COLO829 (cell line): Measurements from ENCODE around the gene CACNA1D.

Experiments used
- DNase-seq: peaks from one replicate; pipeline ENCODE4 v3.0.0; 2012; ENCODE audit warnings: low spot score

The CACNA1D gene

GRCh38 chr3:53691349-53691748 lies 196.9 kb downstream of the CACNA1D start:
- no peak for DNase-seq

- no peak for DNase-seq
These were observed 197.5 kb downstream of the CACNA1D start for GRCh38 chr3:53691885-53692284.

DNA sequence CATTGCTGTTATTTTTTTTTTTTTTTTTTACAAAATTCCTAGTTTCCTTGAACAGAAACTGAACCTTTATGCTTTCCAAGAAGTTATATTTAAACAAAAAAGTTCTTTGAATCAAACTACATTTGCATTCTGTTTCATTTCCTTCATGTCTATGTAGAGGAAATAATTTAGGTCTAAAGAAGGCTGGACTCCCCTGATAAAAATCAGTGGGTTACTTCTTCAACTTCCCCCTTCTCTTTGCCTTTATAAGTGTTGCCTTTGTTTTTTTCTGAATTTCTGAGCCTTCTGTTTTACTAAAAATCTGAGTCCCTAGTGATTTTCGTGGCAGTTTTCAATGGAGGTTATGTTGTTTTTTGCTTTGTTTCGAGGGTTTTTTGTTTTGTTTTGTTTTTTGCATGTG lies 199.0 kb downstream of the CACNA1D start:
- DNase-seq, result no peak

- no peak for DNase-seq
These were observed 199.6 kb downstream of the CACNA1D start for GRCh38 chr3:53694046-53694445.

GRCh38 chr3:53694666-53695323 lies 200.4 kb downstream of the CACNA1D start:
- no peak for DNase-seq

DNA sequence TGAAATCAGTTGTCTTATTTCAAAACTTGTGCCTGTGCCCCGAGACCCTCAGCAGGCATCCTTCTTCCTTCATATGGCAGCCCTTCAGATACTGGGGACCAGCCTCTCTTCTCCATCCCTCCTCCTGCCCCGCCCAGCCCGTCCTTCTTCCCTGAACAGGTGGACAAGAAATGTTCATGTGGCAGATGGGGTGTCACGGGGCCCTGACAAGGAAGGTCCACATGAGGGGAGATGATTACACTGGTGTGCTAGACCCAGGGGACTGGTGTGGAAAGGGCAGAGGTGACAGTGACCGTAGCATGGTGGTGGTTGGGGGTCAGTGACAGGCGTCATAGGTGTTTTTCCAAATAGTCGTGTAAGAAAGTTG lies 200.9 kb downstream of the CACNA1D start:
- no peak for DNase-seq

- DNase-seq, result no peak
These were observed 202.2 kb downstream of the CACNA1D start for GRCh38 chr3:53696401-53697172.

DNA sequence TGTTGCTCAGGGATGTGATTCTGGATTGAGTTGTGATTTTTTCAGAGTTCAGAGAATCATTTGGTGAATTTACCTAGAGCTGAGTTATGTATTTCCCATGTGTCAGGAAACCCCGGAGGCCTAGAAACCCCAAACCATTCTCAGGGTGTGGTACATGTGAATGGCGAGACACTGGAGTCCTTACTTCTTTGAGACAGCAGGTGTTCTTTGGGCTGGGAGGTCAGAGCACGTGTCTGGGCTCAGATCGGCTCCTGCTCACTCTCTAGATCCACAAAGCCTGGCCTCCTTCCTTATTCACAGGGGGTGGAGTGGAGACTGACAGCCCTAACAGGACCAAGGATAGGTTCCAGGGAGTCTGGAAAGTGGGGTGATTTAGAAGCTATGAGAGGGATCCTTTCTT lies 206.0 kb downstream of the CACNA1D start:
- no peak for DNase-seq

DNA sequence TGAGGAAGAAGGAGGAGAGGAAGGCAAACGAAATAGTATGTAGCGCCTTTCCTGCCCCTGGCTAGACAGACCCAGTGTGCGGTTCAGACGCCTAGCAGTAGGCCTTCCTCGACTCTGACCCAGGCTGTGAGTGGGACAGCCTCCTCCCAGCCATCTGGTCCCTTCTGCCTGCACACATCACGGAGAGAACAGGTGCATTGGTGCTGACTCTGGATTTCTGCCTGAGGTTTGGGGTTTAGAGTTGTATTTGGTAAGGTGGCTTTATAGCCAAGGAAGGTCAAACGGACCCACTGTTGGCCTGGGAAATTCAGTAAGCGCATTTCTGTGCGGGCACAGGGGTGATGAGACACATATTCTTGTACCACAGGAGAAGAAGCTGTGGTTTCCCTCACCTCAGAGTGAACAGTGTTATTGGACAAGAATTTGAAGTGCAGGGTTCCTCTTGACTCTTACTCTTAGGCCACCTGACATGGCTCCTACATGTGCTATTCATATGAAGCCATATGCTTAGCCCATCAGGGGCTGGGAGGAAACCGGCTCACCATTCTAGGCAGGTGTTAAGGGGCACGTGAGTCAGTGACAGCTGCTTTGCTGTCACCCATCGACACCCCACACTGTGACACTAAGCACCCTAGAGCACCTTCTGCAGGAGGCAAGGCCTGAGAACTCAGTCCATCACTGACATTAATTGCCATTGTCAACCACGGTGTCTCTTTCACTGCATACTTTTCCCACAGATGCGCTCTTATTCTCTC lies 208.5 kb downstream of the CACNA1D start:
- DNase-seq, result no peak

- no peak for DNase-seq
These were observed 209.4 kb downstream of the CACNA1D start for GRCh38 chr3:53703630-53704362.

DNA sequence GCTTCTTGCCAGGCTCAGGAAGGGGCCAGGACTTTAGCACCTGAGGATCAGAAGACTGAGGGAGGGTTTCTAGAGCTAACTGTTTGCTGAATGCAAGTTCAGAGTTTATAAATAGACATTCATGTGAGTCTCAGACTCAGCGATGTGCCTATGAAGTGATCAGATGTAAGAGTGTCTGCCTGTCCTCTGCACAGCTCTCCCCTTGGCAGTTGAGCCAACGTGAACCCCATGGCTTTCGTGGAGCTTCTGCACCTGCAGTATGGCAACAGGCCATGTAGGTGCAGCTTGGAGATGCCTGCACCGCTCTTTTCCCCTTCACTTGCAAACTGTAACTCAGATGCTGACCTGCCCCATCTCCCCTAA lies 209.9 kb downstream of the CACNA1D start:
- no peak for DNase-seq

DNA sequence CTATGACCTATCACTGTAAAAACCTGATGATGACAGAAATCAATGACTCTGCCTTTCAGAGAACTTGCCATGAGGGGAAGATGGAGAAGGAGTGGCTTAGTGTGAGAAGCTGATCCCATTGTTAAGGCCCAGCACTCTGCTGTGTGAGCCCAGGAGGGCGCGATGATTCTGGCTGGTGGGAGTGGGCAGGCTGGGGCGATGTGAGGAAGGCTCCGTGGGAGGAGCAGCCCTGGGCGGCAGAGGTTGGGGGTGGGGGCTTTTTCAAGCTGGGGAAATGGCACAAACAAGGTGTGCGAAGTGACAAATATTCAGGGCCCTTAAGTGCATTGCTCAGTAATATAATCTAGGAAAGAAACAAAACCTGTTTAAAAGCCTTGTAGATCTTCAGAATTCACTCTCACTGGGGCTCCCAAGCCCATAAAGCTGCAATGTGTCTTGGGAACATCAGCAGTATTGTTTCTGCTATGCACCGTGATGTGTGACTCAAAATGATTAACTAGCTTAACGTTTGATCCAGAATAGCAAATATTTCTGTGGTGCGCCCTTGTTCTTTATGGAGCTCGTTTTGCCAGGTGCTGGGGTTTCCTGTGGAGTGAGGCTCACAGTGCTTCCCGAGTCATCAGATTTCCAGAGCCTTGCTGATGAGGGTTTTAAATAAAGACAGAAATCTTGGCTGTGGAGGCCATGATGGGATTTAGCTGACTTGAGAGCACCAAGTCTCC lies 210.8 kb downstream of the CACNA1D start:
- no peak for DNase-seq

DNA sequence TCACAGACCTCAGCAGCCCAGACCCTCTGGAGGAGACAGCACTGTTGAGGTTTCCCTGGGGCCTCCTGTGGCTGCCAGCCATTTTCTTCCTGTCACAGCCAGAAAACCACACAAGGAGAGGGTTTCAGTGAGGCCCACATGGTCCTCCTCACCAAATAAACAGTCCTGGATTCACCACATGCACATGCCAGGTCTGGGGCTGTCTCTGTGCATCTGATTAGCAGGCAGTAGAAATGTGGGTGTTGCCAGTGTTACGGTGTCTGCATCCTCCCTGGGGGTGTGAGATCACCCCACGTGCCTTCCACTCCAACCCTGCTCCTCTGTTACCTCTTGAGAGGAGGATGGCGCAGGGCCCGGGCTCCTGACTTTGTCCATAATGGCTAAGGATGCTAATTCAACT lies 211.4 kb downstream of the CACNA1D start:
- DNase-seq, result no peak

DNA sequence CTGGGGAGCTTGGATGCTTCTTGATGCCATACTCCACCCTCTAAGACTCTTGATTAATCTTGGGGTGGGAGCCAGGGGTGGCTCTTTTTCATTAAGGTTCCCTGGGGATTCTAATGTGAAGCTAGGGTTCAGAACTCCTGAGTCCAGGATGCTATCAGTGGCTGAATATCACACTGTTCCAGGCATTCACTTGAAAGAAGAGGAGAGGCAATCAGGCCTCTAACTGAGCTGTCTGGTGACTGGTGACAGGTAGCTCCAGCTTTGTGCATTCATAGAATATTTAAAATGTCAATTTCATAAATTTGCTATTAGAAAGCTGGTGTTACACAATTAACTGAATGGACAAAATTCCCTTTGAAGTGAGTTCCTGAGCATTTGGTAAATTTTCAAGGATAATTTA lies 212.8 kb downstream of the CACNA1D start:
- DNase-seq, result no peak

DNA sequence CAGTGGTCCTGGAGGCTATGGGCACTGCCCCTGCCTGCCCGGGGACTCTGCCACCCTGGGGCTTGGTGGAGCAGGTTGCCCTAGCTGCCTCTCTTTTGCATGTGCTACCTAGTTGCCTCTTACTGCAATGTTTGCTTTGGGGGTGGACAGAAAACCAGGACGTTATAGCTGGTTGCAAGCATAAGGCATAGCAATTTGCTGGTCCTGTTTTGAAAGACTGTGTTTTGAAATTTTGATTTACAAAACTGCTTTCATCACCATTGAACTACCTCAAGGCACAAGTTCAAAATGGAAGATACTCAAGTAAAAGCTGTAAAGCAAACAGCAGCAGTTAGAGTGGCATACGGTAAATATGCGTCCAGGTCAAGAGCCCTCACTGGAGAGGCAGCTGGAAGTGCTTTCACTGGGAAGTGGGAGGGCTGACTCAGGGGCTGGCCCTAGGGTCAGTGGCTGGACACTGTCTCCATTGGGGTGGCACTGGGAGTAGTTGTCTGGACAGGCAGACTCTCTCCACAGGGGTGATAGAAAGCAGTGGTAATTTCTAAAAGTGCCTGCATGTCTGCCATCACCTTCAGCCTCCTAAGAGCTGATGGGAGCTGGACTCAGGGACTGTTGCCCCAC lies 213.7 kb downstream of the CACNA1D start:
- no peak for DNase-seq

GRCh38 chr3:53709256-53709655 lies 214.8 kb downstream of the CACNA1D start:
- DNase-seq, result no peak

DNA sequence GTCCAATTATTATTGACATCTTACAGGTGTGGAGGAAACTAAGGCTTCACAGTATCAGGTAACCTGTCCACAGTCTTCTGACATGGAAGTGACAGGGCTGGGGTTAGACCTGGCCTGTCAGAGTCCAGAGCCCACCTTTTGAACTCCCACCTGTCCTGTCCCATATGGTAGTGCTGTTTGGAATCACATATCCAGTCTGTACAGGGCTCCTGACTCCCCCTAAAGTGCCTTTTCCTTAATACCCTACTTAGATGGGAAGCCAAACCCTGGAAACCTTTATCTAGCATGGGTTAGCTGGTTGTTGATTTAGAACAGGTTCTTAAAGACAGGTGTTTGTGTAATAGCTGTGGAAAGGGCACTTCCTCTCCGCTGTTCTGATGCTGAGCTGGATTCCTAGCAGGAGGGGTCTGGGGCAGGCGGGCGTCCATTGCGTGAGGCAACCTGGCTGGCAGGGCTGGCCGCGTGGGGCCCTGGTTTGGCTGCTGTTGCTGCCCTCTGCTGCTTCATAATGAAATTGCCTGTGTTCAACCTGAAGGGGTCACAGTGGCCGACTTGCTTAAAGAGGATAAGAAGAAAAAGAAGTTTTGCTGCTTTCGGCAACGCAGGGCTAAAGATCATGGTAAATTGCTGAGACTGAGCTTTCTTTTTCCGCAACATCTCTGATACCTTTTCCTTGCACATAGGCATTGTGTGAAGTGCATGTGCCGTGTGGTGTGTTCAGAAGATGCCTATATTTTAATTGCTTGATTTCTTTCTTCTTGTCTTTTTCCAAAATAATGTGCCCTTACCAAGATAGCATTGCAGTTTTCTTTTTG lies 215.7 kb downstream of the CACNA1D start:
- peak; percentile 63 for DNase-seq

- DNase-seq, result no peak
These were observed 217.0 kb downstream of the CACNA1D start for GRCh38 chr3:53711387-53711786.

DNA sequence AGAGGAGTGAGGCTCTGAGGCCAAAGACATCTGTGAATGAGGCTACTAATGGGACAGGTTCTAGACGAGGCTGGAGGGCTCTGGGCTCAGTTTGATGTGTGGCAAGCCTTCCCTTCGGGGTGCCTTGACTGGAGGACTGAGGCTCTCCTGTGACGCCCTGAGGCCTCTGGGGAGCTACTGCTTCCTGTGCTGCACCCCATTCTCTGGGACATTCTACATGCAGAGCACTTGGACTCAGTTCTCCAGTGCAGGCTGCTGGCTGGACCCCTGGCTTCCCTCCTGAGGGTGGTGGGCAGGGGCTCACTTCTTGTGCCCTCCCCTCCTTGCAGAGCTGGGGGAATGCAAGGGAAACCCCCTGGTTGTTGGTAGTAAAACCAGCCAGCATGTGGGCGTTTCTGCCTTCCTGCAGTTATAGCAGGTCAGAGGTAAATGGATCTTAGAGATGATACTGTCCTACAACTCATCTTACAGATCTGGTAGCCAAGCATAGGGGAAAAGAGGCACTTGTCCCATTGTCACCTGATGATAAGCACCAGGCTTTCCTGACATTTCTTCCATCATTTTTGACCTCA lies 218.5 kb downstream of the CACNA1D start:
- DNase-seq, result no peak

GRCh38 chr3:53713626-53714025 lies 219.2 kb downstream of the CACNA1D start:
- no peak for DNase-seq
